Neural cell (in vitro differentiated cells): Measurements from ENCODE around the gene NCAPH2.

Experiments
- CTCF ChIP-seq: fragments of 450-650 bp; IDR thresholded peaks from 2 replicates; pipeline ENCODE4 v1.5.1; 2014; ENCODE audit warnings: antibody characterized with exemption, mild to moderate bottlenecking, moderate library complexity; ENCODE audit not compliant: poor library complexity, severe bottlenecking
- POLR2AphosphoS5 ChIP-seq: IDR thresholded peaks from 2 replicates; pipeline ENCODE4 v1.6.1; 2012
- REST ChIP-seq: IDR thresholded peaks from 2 replicates; pipeline ENCODE4 v1.6.1; 2012; ENCODE audit warnings: borderline replicate concordance
- TAF1 ChIP-seq: IDR thresholded peaks from 2 replicates; pipeline ENCODE4 v1.6.1; 2012; ENCODE audit warnings: low read depth

GRCh38 chr22:50508897-50509296 is 873 bp downstream of the NCAPH2 start:
- TF ChIP-seq CTCF (no peak), REST (no peak), TAF1 (no peak), POLR2AphosphoS5 (no peak)
